GM23338 (cell line): ENCODE results near the gene RAP1GAP2.

Experiments used
- CTCF ChIP-seq, 2 experiments: fragments of 200-600 bp in 1 of 2; sonication (generic) in 1 of 2; conservative IDR thresholded peaks; 2 replicates each; pipeline versions ENCODE4 v1.5.1 to v1.6.1; 2016 to 2017; ENCODE audit warnings: antibody characterized with exemption in 2 of 2, low read depth in 2 of 2, mild to moderate bottlenecking in 2 of 2, moderate library complexity in 1 of 2
- EZH2 ChIP-seq: fragments of 200-600 bp; sonication (generic); IDR thresholded peaks from one replicate; pipeline ENCODE4 v1.8.0; 2017; ENCODE audit warnings: antibody characterized with exemption, mild to moderate bottlenecking, low read depth; ENCODE audit not compliant: unreplicated experiment

- TF ChIP-seq CTCF (conservative IDR thresholded peaks at IDR 0.05; ENCODE audit: low read depth in 2 of 2) (no peak), EZH2 (no peak)
Observed at GRCh38 chr17:2909175-2909845, 113.1 kb downstream of the RAP1GAP2 start.
